Loucy (cell line): ENCODE data around the gene CNR1.

Source experiments
- H2AFZ ChIP-seq: fragments of 200-600 bp; sonication (generic); 2 replicates; pipeline ENCODE4 v1.6.0; 2016; ENCODE audit warnings: antibody characterized with exemption, mild to moderate bottlenecking, low read length, moderate library complexity
- H3F3A ChIP-seq: fragments of 200-600 bp; 2 replicates; pipeline ENCODE4 v1.6.0; 2016; ENCODE audit warnings: antibody characterized with exemption, low read depth, mild to moderate bottlenecking
- H3K27me3 ChIP-seq: fragments of 200-600 bp; sonication (generic); 2 replicates; pipeline ENCODE4 v1.6.1; 2014; ENCODE audit warnings: low read length, mild to moderate bottlenecking; ENCODE audit not compliant: insufficient read depth, poor library complexity, severe bottlenecking
- H3K36me3 ChIP-seq: fragments of 200-600 bp; sonication (generic); 2 replicates; pipeline ENCODE4 v1.6.1; 2016; ENCODE audit warnings: low read length; ENCODE audit not compliant: insufficient read depth
- H3K4me1 ChIP-seq: fragments of 200-600 bp; sonication (generic); 2 replicates; pipeline ENCODE4 v1.5.1; 2014; ENCODE audit warnings: low read length, mild to moderate bottlenecking; ENCODE audit not compliant: insufficient read depth, poor library complexity, severe bottlenecking
- H3K4me2 ChIP-seq: fragments of 200-600 bp; sonication (generic); 2 replicates; pipeline ENCODE4 v1.6.0; 2014; ENCODE audit warnings: antibody characterized with exemption, low read length, low read depth, mild to moderate bottlenecking; ENCODE audit not compliant: poor library complexity, severe bottlenecking
- H3K4me3 ChIP-seq: fragments of 200-600 bp; sonication (generic); 2 replicates; pipeline ENCODE4 v1.5.1; 2014; ENCODE audit warnings: low read length, mild to moderate bottlenecking, mixed read lengths; ENCODE audit not compliant: poor library complexity, severe bottlenecking
- H3K79me2 ChIP-seq: fragments of 200-600 bp; sonication (generic); 2 replicates; pipeline ENCODE4 v1.6.1; 2014; ENCODE audit warnings: low read length; ENCODE audit not compliant: insufficient read depth
- H3K9ac ChIP-seq: fragments of 200-600 bp; sonication (generic); 2 replicates; pipeline ENCODE4 v1.6.0; 2014; ENCODE audit warnings: mild to moderate bottlenecking, low read depth, low read length, moderate library complexity; ENCODE audit not compliant: poor library complexity, severe bottlenecking
- H3K9me2 ChIP-seq: fragments of 200-600 bp; sonication (generic); replicated peaks from 2 replicates; pipeline ENCODE4 v1.6.1; 2016; ENCODE audit warnings: low read depth, low read length, mixed read lengths
- H3K9me3 ChIP-seq: fragments of 200-600 bp; sonication (generic); 2 replicates; pipeline ENCODE4 v1.6.1; 2014; ENCODE audit warnings: mild to moderate bottlenecking, antibody characterized with exemption, low read length, low read depth; ENCODE audit not compliant: insufficient read depth
- H4K20me1 ChIP-seq: fragments of 200-600 bp; sonication (generic); 2 replicates; pipeline ENCODE4 v1.6.0; 2014; ENCODE audit warnings: antibody characterized with exemption, low read length, mild to moderate bottlenecking; ENCODE audit not compliant: insufficient read depth, poor library complexity, severe bottlenecking
- CTCF ChIP-seq: fragments of 200-600 bp; sonication (generic); conservative IDR thresholded peaks from 2 replicates; pipeline ENCODE4 v1.5.1; 2014; ENCODE audit warnings: mild to moderate bottlenecking, antibody characterized with exemption, low read length
- EZH2phosphoT487 ChIP-seq: fragments of 200-600 bp; IDR thresholded peaks from 2 replicates; pipeline ENCODE4 v1.6.1; 2018; ENCODE audit warnings: antibody characterized with exemption, mild to moderate bottlenecking, moderate library complexity, borderline replicate concordance

The CNR1 gene

DNA sequence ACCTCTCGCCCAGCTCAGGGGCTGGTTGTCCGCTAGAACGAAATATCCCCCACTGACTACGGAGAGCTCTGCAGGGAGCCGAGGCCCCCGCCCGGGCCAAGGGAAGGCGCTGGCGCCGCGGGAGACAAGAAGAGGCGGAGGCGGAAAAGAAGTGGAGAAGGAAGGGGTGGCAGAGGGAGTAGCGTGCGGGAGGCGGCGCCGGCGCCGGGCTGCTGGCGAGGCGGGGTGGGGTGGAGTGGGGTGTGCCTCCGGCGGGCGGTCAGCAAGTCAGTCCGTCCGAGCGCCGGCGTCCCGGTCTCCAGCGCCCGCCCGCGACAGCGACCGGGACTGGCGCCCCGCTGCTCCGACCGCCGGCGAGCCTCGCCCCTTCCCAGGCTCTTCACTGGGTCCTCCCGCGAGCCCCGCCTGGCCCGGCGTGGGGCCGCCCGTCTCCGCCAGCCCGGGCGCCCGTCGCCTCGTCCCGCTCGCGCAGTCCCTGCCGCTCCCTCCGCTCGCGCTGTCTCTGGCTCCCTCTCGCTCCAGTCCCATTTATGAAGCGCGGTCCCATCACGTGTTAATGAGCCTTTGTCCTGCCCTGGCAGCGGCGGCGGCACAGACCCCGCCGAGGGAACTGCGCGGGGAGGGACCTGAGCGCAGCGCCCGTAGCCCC is at the start of gene CNR1:
TSS of gene CNR1 (minus strand) at position 504 of the 649 bp plus-strand sequence. CDS start 21,073 bp downstream, outside the sequence.
- no peaks in the 10 kb centered on the region for H3F3A ChIP-seq
- no peaks in the 10 kb centered on the region for H3K36me3 ChIP-seq
- H3K4me1 ChIP-seq: no peaks in the 10 kb centered on the region
- no peak within 1 kb of the TSS for H3K4me3 ChIP-seq
- no peak for TF ChIP-seq EZH2phosphoT487
- TF ChIP-seq CTCF: no peak
- H2AFZ ChIP-seq: no peak within 1 kb of the TSS
- no peaks in the 10 kb centered on the region for H3K9me3 ChIP-seq
- H3K9ac ChIP-seq: no peak within 1 kb of the TSS
- no peaks in the 10 kb centered on the region for H3K79me2 ChIP-seq
- no peaks in the 10 kb centered on the region for H4K20me1 ChIP-seq
- H3K9me2 ChIP-seq: no peaks in the 10 kb centered on the region
- H3K27me3 ChIP-seq: no peaks in the 10 kb centered on the region
- no peak within 1 kb of the TSS for H3K4me2 ChIP-seq

- no peaks in the 10 kb centered on the region for H3K9me2 ChIP-seq
- no peak overlapping the region for H2AFZ ChIP-seq
- no peaks in the 10 kb centered on the region for H3K36me3 ChIP-seq
- no peak for TF ChIP-seq CTCF
- no peak for TF ChIP-seq EZH2phosphoT487
- no peaks in the 10 kb centered on the region for H4K20me1 ChIP-seq
- H3K4me2 ChIP-seq: no peak overlapping the region
- H3K27me3 ChIP-seq: no peaks in the 10 kb centered on the region
- H3K4me3 ChIP-seq: no peak overlapping the region
- no peaks in the 10 kb centered on the region for H3F3A ChIP-seq
- no peaks in the 10 kb centered on the region for H3K4me1 ChIP-seq
- H3K79me2 ChIP-seq: no peaks in the 10 kb centered on the region
- no peaks in the 10 kb centered on the region for H3K9me3 ChIP-seq
- H3K9ac ChIP-seq: no peak overlapping the region
These were observed 45.3 kb upstream of the CNR1 start for GRCh38 chr6:88211446-88211845.

DNA sequence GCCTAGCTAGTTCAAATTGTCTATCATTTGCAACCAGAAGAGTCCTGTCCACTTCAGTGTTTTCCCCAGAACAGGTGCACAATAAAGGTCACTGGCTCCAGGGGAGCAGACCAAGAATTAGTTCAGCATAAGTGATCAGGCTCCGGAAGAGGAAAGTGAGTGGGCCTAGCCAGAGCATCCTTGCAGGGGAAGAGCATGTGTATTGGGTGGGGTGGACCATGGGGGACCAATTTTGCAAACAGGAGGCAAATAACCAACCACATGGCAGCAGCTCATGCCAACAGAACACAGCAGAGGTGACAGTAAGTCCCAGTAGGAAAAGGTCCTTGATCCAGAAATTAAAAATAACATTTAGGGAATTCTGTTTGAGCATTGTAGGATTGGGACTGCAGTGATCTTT is 43.2 kb upstream of the CNR1 start:
- no peak overlapping the region for H3K4me3 ChIP-seq

More for the DNA sequence above, 43.2 kb upstream of the CNR1 start:
- no peaks in the 10 kb centered on the region for H3K36me3 ChIP-seq
- H3K4me2 ChIP-seq: no peak overlapping the region
- H3F3A ChIP-seq: no peaks in the 10 kb centered on the region
- H3K9ac ChIP-seq: no peak overlapping the region
- no peaks in the 10 kb centered on the region for H3K79me2 ChIP-seq
- no peaks in the 10 kb centered on the region for H3K4me1 ChIP-seq
- no peaks in the 10 kb centered on the region for H4K20me1 ChIP-seq
- H3K9me3 ChIP-seq: no peaks in the 10 kb centered on the region
- no peaks in the 10 kb centered on the region for H3K9me2 ChIP-seq
- H3K27me3 ChIP-seq: no peaks in the 10 kb centered on the region
- TF ChIP-seq EZH2phosphoT487 (no peak), CTCF (no peak)
- no peak overlapping the region for H2AFZ ChIP-seq
